Ovary (tissue), 9 donors: ENCODE results near the gene MSH3. TPM values are rescaled to one million over a fixed set of nuclear protein-coding genes. Genes with fewer than 3 reads are reported as not detected.

Source experiments
- DNase-seq, 5 donors: peaks; one replicate each; pipeline ENCODE4 v3.0.0-alpha.2; 2019 to 2020
- H3K27ac ChIP-seq, 2 donors: fragments of 200-600 bp; one replicate each; pipeline versions ENCODE4 v1.5.1 to v1.8.0; 2019 to 2022
- H3K27me3 ChIP-seq: fragments of 200-600 bp; one replicate; pipeline ENCODE4 v1.8.0; 2022
- H3K36me3 ChIP-seq: fragments of 200-600 bp; sonication (generic); one replicate; pipeline ENCODE4 v1.5.1; 2019
- H3K4me1 ChIP-seq: one replicate; pipeline ENCODE4 v1.8.1; 2013; ENCODE audit warnings: mild to moderate bottlenecking, moderate library complexity; ENCODE audit not compliant: insufficient read depth
- H3K4me3 ChIP-seq: fragments of 200-600 bp; sonication (generic); one replicate; pipeline ENCODE4 v1.5.1; 2017
- H3K9me3 ChIP-seq, 2 donors: fragments of 200-600 bp in 1 of 2; sonication (generic) in 1 of 2; one replicate each; pipeline versions ENCODE4 v1.5.1 to v1.8.1; 2013 to 2019; ENCODE audit warnings: mild to moderate bottlenecking in 1 of 2, moderate library complexity in 1 of 2
- EP300 ChIP-seq: sonication (generic); formaldehyde crosslinking; IDR thresholded peaks from one replicate; pipeline ENCODE4 v1.6.1; 2017; ENCODE audit warnings: antibody characterized with exemption
- POLR2A ChIP-seq: fragments of 450-650 bp; IDR thresholded peaks from one replicate; pipeline ENCODE4 v1.6.1; 2017; ENCODE audit warnings: antibody characterized with exemption, mild to moderate bottlenecking, moderate library complexity
- WGBS, 3 donors: extraction: QIAGEN DNeasy Blood & Tissue Kit in 1 of 3; methylation state at CpG; one replicate each; pipeline versions ENCODE4 v1.1.5 to v1.1.7; 2013 to 2017; 5-methylcytosine and 5-hydroxymethylcytosine counted together
- intact Hi-C, 4 donors: fragments of 100-400 bp; cut with DNase I; formaldehyde crosslinking; loops; one replicate each; pipeline versions ENCODE4 v1.11.0 to v1.15.1; 2022 to 2023
- polyA plus RNA-seq, 2 donors: library from polyadenylated mRNA; stranded (reverse); fragments of 200-250 nt in 1 of 2; fragments of 350-450 nt in 1 of 2; fragmentation: Illumina TruSeq in 1 of 2; extraction: RNeasy Lipid Tissue Mini Kit (QIAGEN cat#74804) in 1 of 2; gene quantifications; one replicate each; pipeline ENCODE4 v1.2.3, GENCODE V29; 2013 to 2014
- total RNA-seq, 7 donors: library from RNA; depleted of rRNA in 2 of 7; stranded (reverse); fragments of >200 nt in 2 of 7; fragmentation: NEBNext Ultra II Directional in 3 of 7; extraction: Animal tissue kit (Norgen Biotek cat#: 25700) in 3 of 7; gene quantifications; one replicate each; pipeline versions ENCODE4 v1.1.0 to v1.2.4, GENCODE V29; 2016 to 2023
- TF ChIP-seq, protein P1 (sequence below), 3 donors: fragments of 450-650 bp in 2 of 3; fragments of 200-600 bp in 1 of 3; IDR thresholded peaks; one replicate each; pipeline versions ENCODE4 v1.5.1 to v1.8.0; 2016 to 2022; ENCODE audit warnings: antibody characterized with exemption in 3 of 3, mild to moderate bottlenecking in 1 of 3
- donor health status: DM: no; HTN: no; CAD: no; lungs with moderate emphysema.
- donor health status: DM: no; HTN: no; CAD: no.
- donor health status: Bipolar disorder and iron deficiency.
- donor health status: DM: yes; HTN: yes; CAD: no.
- donor health status: DM: no; HTN: no; CAD: no.
- donor health status: DM: yes; HTN: yes; CAD: no.

Gene MSH3
- total and polyA plus RNA-seq, 9 donors = 5.1 to 17.0 (median 13.1) TPM

DNA sequence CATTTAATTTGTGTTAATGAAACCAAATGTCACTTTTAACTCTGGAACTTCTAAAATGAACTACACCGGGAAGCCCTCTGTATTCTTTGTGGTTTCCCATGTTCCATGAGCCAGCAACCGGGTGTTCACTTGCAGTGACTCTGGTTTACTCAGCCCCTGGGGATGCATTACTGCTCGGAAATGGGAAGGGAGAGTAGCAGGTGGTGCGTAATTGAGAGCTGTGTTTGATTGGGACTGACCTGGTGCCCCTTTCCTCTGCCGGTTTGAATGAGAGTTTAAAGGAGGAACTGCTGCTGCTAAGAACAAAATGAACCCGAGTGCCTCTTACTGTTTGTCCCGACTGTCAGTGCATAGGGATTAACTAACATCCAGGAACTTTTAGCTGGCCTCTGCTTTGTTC is 100.4 kb downstream of the MSH3 start:
- DNase-seq = no peak
- WGBS, 3 donors = 66 to 78% (median 77%) methylated on average over 7 of the region's 7 CpGs
- TF ChIP-seq POLR2A (no peak), EP300 (no peak)
- TF ChIP-seq, protein P1, sequence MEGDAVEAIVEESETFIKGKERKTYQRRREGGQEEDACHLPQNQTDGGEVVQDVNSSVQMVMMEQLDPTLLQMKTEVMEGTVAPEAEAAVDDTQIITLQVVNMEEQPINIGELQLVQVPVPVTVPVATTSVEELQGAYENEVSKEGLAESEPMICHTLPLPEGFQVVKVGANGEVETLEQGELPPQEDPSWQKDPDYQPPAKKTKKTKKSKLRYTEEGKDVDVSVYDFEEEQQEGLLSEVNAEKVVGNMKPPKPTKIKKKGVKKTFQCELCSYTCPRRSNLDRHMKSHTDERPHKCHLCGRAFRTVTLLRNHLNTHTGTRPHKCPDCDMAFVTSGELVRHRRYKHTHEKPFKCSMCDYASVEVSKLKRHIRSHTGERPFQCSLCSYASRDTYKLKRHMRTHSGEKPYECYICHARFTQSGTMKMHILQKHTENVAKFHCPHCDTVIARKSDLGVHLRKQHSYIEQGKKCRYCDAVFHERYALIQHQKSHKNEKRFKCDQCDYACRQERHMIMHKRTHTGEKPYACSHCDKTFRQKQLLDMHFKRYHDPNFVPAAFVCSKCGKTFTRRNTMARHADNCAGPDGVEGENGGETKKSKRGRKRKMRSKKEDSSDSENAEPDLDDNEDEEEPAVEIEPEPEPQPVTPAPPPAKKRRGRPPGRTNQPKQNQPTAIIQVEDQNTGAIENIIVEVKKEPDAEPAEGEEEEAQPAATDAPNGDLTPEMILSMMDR (IDR thresholded peaks at IDR 0.05) = no peak
- no peaks in the 10 kb centered on the region for H3K27me3 ChIP-seq
- intact Hi-C loops = no loop called here
- H3K9me3 ChIP-seq = no peaks in the 10 kb centered on the region
- no peaks in the 10 kb centered on the region for H3K4me1 ChIP-seq
- no peaks in the 10 kb centered on the region for H3K36me3 ChIP-seq
- H3K27ac ChIP-seq = no peak overlapping the region
- H3K4me3 ChIP-seq = no peak overlapping the region

DNA sequence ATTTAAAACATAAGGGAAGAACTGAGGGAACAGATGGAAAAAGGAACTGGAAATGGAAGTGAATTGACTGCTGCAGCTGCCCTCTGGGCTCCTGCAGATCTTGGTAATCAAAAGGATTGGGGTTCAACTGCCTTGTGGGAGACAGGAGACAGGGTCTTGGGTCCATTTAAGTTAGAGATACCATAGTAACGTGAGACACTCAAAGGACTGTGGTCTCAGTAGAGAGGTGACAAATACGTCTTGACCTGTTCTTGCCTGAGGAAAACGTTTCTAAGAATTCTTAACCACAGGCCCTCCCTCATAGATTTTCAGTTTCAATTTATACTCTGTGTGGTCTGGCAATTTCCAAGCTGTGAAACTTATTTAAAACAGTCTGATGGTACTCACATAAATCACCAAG is 101.2 kb downstream of the MSH3 start:
- DNase-seq = no peak
- no peaks in the 10 kb centered on the region for H3K36me3 ChIP-seq
- H3K27ac ChIP-seq = no peak overlapping the region
- intact Hi-C loops = no loop called here
- no peak overlapping the region for H3K4me3 ChIP-seq
- H3K4me1 ChIP-seq = no peaks in the 10 kb centered on the region
- WGBS, 3 donors = 47 to 50% (median 48%) methylated on average over 3 of the region's 3 CpGs
- no peaks in the 10 kb centered on the region for H3K9me3 ChIP-seq
- TF ChIP-seq POLR2A = no peak
- no peaks in the 10 kb centered on the region for H3K27me3 ChIP-seq

DNA sequence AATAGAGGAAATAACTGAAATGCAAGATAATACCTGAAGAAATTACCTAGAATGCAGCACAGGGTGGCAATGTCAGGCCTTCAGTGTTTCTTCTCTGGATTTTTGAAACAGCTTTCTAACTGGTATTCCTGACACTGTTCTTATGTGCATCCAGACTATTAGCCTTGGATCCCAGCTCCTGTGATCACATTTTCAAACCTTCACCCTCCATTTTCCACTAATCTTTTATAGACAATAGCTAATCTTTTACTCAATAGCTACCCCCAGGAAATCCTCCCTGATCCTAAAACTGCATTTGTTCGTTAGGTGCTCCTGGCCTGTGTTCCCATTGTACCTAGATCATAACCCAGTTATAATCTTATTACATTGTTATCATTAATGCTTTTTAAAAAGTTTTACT is 101.8 kb downstream of the MSH3 start:
- Histone ChIP-seq H3K4me3 (no peak overlapping the region), H3K9me3 (no peaks in the 10 kb centered on the region), H3K36me3 (no peaks in the 10 kb centered on the region), H3K4me1 (no peaks in the 10 kb centered on the region), H3K27me3 (no peaks in the 10 kb centered on the region), H3K27ac (no peak overlapping the region)
- WGBS, 3 donors = 92 to 98% (median 95%) methylated on average over 1 of the region's 1 CpG
- intact Hi-C loops = no loop called here
- TF ChIP-seq, protein P1 (IDR thresholded peaks at IDR 0.05) = no peak
- TF ChIP-seq POLR2A (no peak), EP300 (no peak)
- DNase-seq = no peak

DNA sequence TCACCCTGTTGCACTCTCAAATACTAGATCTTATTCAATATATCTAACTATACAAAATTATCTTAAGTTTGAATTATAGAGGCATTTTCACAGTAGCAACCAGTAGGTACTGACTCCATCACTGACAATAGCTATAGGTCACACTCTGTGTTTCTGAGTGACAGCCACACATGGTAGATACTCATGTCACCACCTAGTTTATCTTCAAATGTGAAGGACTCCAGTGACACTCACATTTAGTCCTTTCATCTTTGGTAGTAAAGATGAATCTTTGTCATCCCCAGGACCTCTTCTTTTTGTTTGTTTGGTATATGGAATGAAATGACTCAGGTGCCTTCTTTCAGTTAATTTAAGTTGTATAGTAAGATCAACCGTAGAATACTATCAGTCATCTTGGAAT is 102.8 kb downstream of the MSH3 start:
- no peaks in the 10 kb centered on the region for H3K4me1 ChIP-seq
- no peak overlapping the region for H3K4me3 ChIP-seq
- DNase-seq = no peak
- TF ChIP-seq POLR2A = no peak
- TF ChIP-seq, protein P1 (IDR thresholded peaks at IDR 0.05) = no peak
- TF ChIP-seq EP300 = no peak
- 86 to 97% (median 90%) methylated on average over 1 of the region's 1 CpG for WGBS, 3 donors
- H3K27ac ChIP-seq = no peak overlapping the region
- intact Hi-C loops = no loop called here
- H3K9me3 ChIP-seq = no peaks in the 10 kb centered on the region
- no peaks in the 10 kb centered on the region for H3K27me3 ChIP-seq
- H3K36me3 ChIP-seq = no peaks in the 10 kb centered on the region

DNA sequence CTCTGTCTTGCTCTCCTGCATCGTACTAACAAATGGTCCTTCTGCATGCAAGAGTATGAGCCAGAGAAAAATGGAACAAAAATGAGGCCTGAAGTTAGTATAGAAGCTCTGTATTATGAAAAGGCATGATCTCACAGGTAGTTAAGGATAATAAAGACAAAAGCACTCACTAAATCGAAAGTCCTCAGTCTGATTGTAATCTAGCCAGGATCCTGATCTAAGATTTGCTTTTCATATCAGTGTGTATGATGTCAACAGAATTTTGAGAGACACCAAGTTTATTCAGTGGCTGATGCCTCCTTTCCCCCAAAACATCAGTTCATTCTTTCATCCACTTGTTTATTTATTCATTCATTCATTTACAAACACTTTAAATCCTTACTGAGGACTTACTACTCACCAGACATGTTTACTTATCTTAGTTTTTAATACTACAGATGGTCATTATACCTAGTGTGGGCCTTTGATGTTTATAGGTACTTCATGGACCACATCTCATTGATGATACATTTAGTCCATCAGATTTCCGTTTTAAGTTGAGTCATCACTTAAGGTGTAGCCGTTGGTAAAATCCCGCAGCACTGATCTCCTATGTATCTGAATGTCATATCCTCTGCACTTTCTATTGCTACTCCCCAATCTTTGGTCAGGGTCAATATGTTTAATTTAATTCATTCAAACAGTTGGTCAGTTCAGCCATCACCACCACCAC is 105.6 kb downstream of the MSH3 start:
- no peaks in the 10 kb centered on the region for H3K36me3 ChIP-seq
- H3K4me3 ChIP-seq = no peak overlapping the region
- TF ChIP-seq EP300 = no peak
- no peak for TF ChIP-seq POLR2A
- TF ChIP-seq, protein P1 (IDR thresholded peaks at IDR 0.05) = no peak
- H3K4me1 ChIP-seq = no peaks in the 10 kb centered on the region
- intact Hi-C loops = no loop called here
- no peak for DNase-seq
- no peak overlapping the region for H3K27ac ChIP-seq
- 95 to 96% (median 96%) methylated on average over 5 of the region's 5 CpGs for WGBS, 3 donors
- no peaks in the 10 kb centered on the region for H3K9me3 ChIP-seq
- H3K27me3 ChIP-seq = no peaks in the 10 kb centered on the region
